Activated T-cell treated with anti-CD3 and anti-CD28 coated beads, Interleukin-2, amount 50 U/mL, for 72 hours (primary cell): Measurements from ENCODE around the gene USP13. TPM values are rescaled to one million over a fixed set of nuclear protein-coding genes. Genes with fewer than 3 reads are reported as not detected.
A peak's percentile ranks its signal among the peaks of the same experiment; 100 is the strongest.

ENCODE experiments used
- ATAC-seq, 2 donors: fragments of 150-1000 bp; cut with Tn5 transposase; replicated peaks in 1 of 2; 2 replicates each; pipeline ENCODE4 v1.10.0; 2021; ENCODE audit warnings: moderate library complexity in 2 of 2, mild to moderate bottlenecking in 1 of 2
- DNase-seq, 2 donors: peaks; one replicate each; pipeline ENCODE4 v3.0.0; 2021 to 2022; ENCODE audit warnings: mixed read lengths in 1 of 2
- H3K27ac Mint-ChIP-seq: one replicate; pipeline ENCODE4 v1.8.0; 2022; ENCODE audit warnings: mild to moderate bottlenecking, moderate library complexity, mixed read lengths
- H3K27me3 Mint-ChIP-seq: one replicate; pipeline ENCODE4 v1.8.0; 2022; ENCODE audit warnings: low read depth, mixed read lengths
- H3K36me3 Mint-ChIP-seq, 2 donors: one replicate each; pipeline ENCODE4 v1.8.0; 2022; ENCODE audit warnings: mixed read lengths in 2 of 2, mild to moderate bottlenecking in 1 of 2; ENCODE audit not compliant: insufficient read depth in 2 of 2
- H3K4me1 Mint-ChIP-seq: one replicate; pipeline ENCODE4 v1.8.0; 2022; ENCODE audit warnings: low read depth, mixed read lengths
- H3K4me3 Mint-ChIP-seq, 2 donors: one replicate each; pipeline ENCODE4 v1.8.0; 2022; ENCODE audit warnings: mild to moderate bottlenecking in 2 of 2, mixed read lengths in 2 of 2, moderate library complexity in 2 of 2
- H3K9me3 Mint-ChIP-seq, 2 donors: one replicate each; pipeline ENCODE4 v1.8.0; 2022; ENCODE audit warnings: mixed read lengths in 2 of 2
- total RNA-seq, 2 donors: library from RNA; stranded (reverse); gene quantifications; one replicate each; pipeline ENCODE4 v1.2.3, GENCODE V29; 2022

The USP13 gene
- total RNA-seq, 2 donors from 2014 or later: 8.1 to 12.4 TPM

- Mint-ChIP-seq H3K4me3 (no peak overlapping the region), H3K4me1 (peaks cover 13% of the 10 kb centered on the region), H3K9me3 (no peaks in the 10 kb centered on the region), H3K27ac (no peak overlapping the region), H3K27me3 (no peaks in the 10 kb centered on the region), H3K36me3 (no peaks in the 10 kb centered on the region)
- ATAC-seq: no peak
- DNase-seq: no peak
These were observed 82.5 kb downstream of the USP13 start for GRCh38 chr3:179735321-179735720.

- ATAC-seq (no peak), DNase-seq (no peak)
- no peaks in the 10 kb centered on the region for H3K9me3 Mint-ChIP-seq
- no peak overlapping the region for H3K4me3 Mint-ChIP-seq
- peaks cover 12% of the 10 kb centered on the region for H3K4me1 Mint-ChIP-seq
- no peaks in the 10 kb centered on the region for H3K27me3 Mint-ChIP-seq
- peaks cover 0 to 5% of the 10 kb centered on the region in 2 donors for H3K36me3 Mint-ChIP-seq
- H3K27ac Mint-ChIP-seq: no peak overlapping the region
These were observed 86.2 kb downstream of the USP13 start for GRCh38 chr3:179738998-179739397.

GRCh38 chr3:179739816-179740594 is 87.2 kb downstream of the USP13 start:
- H3K4me3 Mint-ChIP-seq: no peak overlapping the region
- ATAC-seq (no peak), DNase-seq (no peak)
- H3K36me3 Mint-ChIP-seq: peaks cover 0 to 5% of the 10 kb centered on the region in 2 donors
- H3K4me1 Mint-ChIP-seq: peaks cover 2% of the 10 kb centered on the region
- H3K9me3 Mint-ChIP-seq: no peaks in the 10 kb centered on the region
- H3K27me3 Mint-ChIP-seq: no peaks in the 10 kb centered on the region
- no peak overlapping the region for H3K27ac Mint-ChIP-seq

- Mint-ChIP-seq H3K4me3 (no peak overlapping the region), H3K27ac (no peak overlapping the region), H3K27me3 (no peaks in the 10 kb centered on the region), H3K9me3 (no peaks in the 10 kb centered on the region), H3K36me3 (peaks cover 0 to 5% of the 10 kb centered on the region in 2 donors), H3K4me1 (no peaks in the 10 kb centered on the region)
- no peak for DNase-seq
- ATAC-seq: no peak
These were observed 91.1 kb downstream of the USP13 start for GRCh38 chr3:179743913-179744312.

- Mint-ChIP-seq H3K36me3 (peaks cover 0 to 5% of the 10 kb centered on the region in 2 donors), H3K27ac (no peak overlapping the region), H3K4me1 (no peaks in the 10 kb centered on the region), H3K9me3 (no peaks in the 10 kb centered on the region), H3K4me3 (no peak overlapping the region), H3K27me3 (no peaks in the 10 kb centered on the region)
- DNase-seq (no peak), ATAC-seq (no peak)
These were observed 91.8 kb downstream of the USP13 start for GRCh38 chr3:179744667-179745066.

- no peak overlapping the region for H3K27ac Mint-ChIP-seq
- no peak overlapping the region for H3K4me3 Mint-ChIP-seq
- H3K27me3 Mint-ChIP-seq: no peaks in the 10 kb centered on the region
- no peaks in the 10 kb centered on the region for H3K4me1 Mint-ChIP-seq
- DNase-seq (no peak), ATAC-seq (no peak)
- H3K9me3 Mint-ChIP-seq: no peaks in the 10 kb centered on the region
- peaks cover 0 to 5% of the 10 kb centered on the region in 2 donors for H3K36me3 Mint-ChIP-seq
These were observed 92.2 kb downstream of the USP13 start for GRCh38 chr3:179745079-179745478.

- peaks cover 0 to 5% of the 10 kb centered on the region in 2 donors for H3K36me3 Mint-ChIP-seq
- DNase-seq (no peak), ATAC-seq (no peak)
- H3K27me3 Mint-ChIP-seq: no peaks in the 10 kb centered on the region
- H3K4me1 Mint-ChIP-seq: no peaks in the 10 kb centered on the region
- H3K9me3 Mint-ChIP-seq: no peaks in the 10 kb centered on the region
- H3K4me3 Mint-ChIP-seq: no peak overlapping the region
- H3K27ac Mint-ChIP-seq: no peak overlapping the region
These were observed 92.9 kb downstream of the USP13 start for GRCh38 chr3:179745716-179746115.

- Mint-ChIP-seq H3K4me1 (no peaks in the 10 kb centered on the region), H3K27ac (no peak overlapping the region), H3K27me3 (no peaks in the 10 kb centered on the region), H3K9me3 (no peaks in the 10 kb centered on the region), H3K4me3 (no peak overlapping the region), H3K36me3 (peaks cover 2 to 5% of the 10 kb centered on the region in 2 donors)
- no peak for ATAC-seq
- DNase-seq: peak in 1 of 2 donors; percentile 6
These were observed 98.0 kb downstream of the USP13 start for GRCh38 chr3:179750720-179751328.

GRCh38 chr3:179760944-179761343 is 108.1 kb downstream of the USP13 start:
- Mint-ChIP-seq H3K27me3 (no peaks in the 10 kb centered on the region), H3K27ac (no peak overlapping the region), H3K36me3 (peaks cover 2 to 11% of the 10 kb centered on the region in 2 donors), H3K4me1 (no peaks in the 10 kb centered on the region), H3K9me3 (no peaks in the 10 kb centered on the region), H3K4me3 (no peak overlapping the region)
- ATAC-seq (no peak), DNase-seq (no peak)

- H3K27me3 Mint-ChIP-seq: no peaks in the 10 kb centered on the region
These were observed 112.6 kb downstream of the USP13 start for GRCh38 chr3:179765396-179765795.

GRCh38 chr3:179766416-179767133 is 113.7 kb downstream of the USP13 start:
- H3K36me3 Mint-ChIP-seq: peaks cover 0 to 9% of the 10 kb centered on the region in 2 donors
- H3K27ac Mint-ChIP-seq: no peak overlapping the region
- no peaks in the 10 kb centered on the region for H3K27me3 Mint-ChIP-seq
- H3K4me3 Mint-ChIP-seq: no peak overlapping the region
- no peaks in the 10 kb centered on the region for H3K4me1 Mint-ChIP-seq
- H3K9me3 Mint-ChIP-seq: no peaks in the 10 kb centered on the region
- no peak for ATAC-seq
- DNase-seq: no peak

More at GRCh38 chr3:179765396-179765795, 112.6 kb downstream of the USP13 start:
- Mint-ChIP-seq H3K9me3 (no peaks in the 10 kb centered on the region), H3K4me3 (no peak overlapping the region), H3K4me1 (no peaks in the 10 kb centered on the region), H3K27ac (no peak overlapping the region), H3K36me3 (peaks cover 2 to 10% of the 10 kb centered on the region in 2 donors)
- ATAC-seq (no peak), DNase-seq (no peak)

GRCh38 chr3:179768080-179768479 is 115.2 kb downstream of the USP13 start:
- no peaks in the 10 kb centered on the region for H3K27me3 Mint-ChIP-seq
- no peaks in the 10 kb centered on the region for H3K4me1 Mint-ChIP-seq
- DNase-seq: no peak
- no peak overlapping the region for H3K27ac Mint-ChIP-seq
- ATAC-seq: no peak
- no peak overlapping the region for H3K4me3 Mint-ChIP-seq
- H3K36me3 Mint-ChIP-seq: peaks cover 0 to 9% of the 10 kb centered on the region in 2 donors
- H3K9me3 Mint-ChIP-seq: no peaks in the 10 kb centered on the region
